ENCODE measurements around the gene VAMP1.

VAMP1 gene

DNA sequence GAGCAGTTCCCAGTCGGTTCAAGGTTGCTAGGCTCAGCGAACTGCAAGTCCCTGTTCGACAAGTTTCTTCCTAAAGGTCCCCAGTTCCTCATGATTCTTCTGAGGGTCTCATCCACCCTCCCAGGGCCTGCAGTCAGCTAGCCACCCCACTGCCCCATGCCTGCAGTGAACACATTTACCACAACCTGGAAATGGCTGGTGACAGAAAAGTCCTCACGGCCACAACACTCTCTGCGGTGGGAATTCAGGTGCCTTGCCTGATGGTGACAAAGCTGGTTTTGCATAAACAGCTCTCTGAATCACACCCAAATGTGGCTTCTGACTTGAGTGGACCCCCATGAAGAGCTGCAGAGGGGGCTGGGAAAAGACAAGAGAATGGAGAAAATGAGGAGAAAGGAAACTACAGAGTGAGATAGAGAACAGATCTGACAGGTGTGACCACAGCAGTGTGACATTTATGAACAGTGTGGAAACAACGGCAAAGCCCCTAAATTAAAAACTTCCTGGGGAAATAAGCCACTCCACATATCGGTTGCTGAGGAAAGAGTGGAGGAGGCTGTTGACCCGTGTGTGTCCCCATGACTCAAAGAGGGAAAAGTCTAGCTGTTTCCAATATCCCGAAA lies 27.0 kb downstream of the VAMP1 start:
- Histone ChIP-seq H3K36me3 (ENCODE audit: insufficient read depth, low read length) (peaks cover 22% of the 10 kb centered on the region; the same call in 1 of the 2 replicates), H3K9me3 (ENCODE audit: low read length) (no peaks in the 10 kb centered on the region), H3K79me2 (ENCODE audit: insufficient read depth, low read length) (peaks cover 8% of the 10 kb centered on the region), H3K4me3 (ENCODE audit: low read depth, low read length, poor library complexity, severe bottlenecking) (peak overlapping the region; percentile 92), H3F3A (ENCODE audit: insufficient read depth, low read length) (0 out of 2 replicates have a peak, but pooled peaks cover 4% of the 10 kb centered on the region), H3K27ac (ENCODE audit: low read depth, low read length, poor library complexity, severe bottlenecking) (peak overlapping the region; percentile 99), H3K9ac (ENCODE audit: low read length) (peak overlapping the region; percentile 98), H2AFZ (ENCODE audit: low read length) (no peak overlapping the region), H4K20me1 (ENCODE audit: insufficient read depth, low read length) (no peaks in the 10 kb centered on the region), H3K27me3 (ENCODE audit: insufficient read depth, low read length) (no peaks in the 10 kb centered on the region), H3K4me2 (ENCODE audit: low read length) (peak overlapping the region; percentile 92), H3K9me2 (ENCODE audit: low read depth, low read length) (no peaks in the 10 kb centered on the region), H3K4me1 (ENCODE audit: insufficient read depth, low read length, severe bottlenecking) (peaks cover 69% of the 10 kb centered on the region)
- TF ChIP-seq EZH2 (IDR thresholded peaks at IDR 0.05; ENCODE audit: borderline replicate concordance, low read length): no peak
- TF ChIP-seq, protein P1, sequence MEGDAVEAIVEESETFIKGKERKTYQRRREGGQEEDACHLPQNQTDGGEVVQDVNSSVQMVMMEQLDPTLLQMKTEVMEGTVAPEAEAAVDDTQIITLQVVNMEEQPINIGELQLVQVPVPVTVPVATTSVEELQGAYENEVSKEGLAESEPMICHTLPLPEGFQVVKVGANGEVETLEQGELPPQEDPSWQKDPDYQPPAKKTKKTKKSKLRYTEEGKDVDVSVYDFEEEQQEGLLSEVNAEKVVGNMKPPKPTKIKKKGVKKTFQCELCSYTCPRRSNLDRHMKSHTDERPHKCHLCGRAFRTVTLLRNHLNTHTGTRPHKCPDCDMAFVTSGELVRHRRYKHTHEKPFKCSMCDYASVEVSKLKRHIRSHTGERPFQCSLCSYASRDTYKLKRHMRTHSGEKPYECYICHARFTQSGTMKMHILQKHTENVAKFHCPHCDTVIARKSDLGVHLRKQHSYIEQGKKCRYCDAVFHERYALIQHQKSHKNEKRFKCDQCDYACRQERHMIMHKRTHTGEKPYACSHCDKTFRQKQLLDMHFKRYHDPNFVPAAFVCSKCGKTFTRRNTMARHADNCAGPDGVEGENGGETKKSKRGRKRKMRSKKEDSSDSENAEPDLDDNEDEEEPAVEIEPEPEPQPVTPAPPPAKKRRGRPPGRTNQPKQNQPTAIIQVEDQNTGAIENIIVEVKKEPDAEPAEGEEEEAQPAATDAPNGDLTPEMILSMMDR (IDR thresholded peaks at IDR 0.05; ENCODE audit: low read length): no peak

DNA sequence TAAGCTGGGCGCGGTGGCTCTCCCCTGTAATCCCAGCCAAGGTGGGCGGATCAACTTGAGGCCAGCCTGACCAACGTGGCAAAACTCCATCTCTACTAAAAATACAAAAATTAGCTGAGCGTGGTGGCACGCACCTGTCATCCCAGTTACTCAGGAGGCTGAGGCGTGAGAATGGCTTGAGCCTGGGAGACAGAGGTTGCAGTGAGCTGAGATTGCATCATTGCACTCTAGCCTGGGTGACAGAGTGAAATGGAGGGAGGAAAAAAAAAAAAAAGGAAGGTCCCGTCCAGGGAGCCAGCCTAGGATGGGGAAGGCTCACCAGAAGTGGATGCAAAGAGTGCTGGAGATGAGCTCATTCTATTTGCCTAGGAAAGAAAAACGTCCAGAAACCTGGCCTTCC lies 27.6 kb downstream of the VAMP1 start:
- Histone ChIP-seq H3K27ac (ENCODE audit: low read depth, low read length, poor library complexity, severe bottlenecking) (peak overlapping the region; percentile 99), H2AFZ (ENCODE audit: low read length) (no peak overlapping the region), H3K9me3 (ENCODE audit: low read length) (no peaks in the 10 kb centered on the region), H3K27me3 (ENCODE audit: insufficient read depth, low read length) (no peaks in the 10 kb centered on the region), H3K4me3 (ENCODE audit: low read depth, low read length, poor library complexity, severe bottlenecking) (peak overlapping the region; percentile 92), H4K20me1 (ENCODE audit: insufficient read depth, low read length) (no peaks in the 10 kb centered on the region), H3K4me1 (ENCODE audit: insufficient read depth, low read length, severe bottlenecking) (peaks cover 64% of the 10 kb centered on the region), H3K9me2 (ENCODE audit: low read depth, low read length) (no peaks in the 10 kb centered on the region), H3K36me3 (ENCODE audit: insufficient read depth, low read length) (peaks cover 17% of the 10 kb centered on the region; the same call in 1 of the 2 replicates), H3K4me2 (ENCODE audit: low read length) (peak overlapping the region; percentile 92), H3F3A (ENCODE audit: insufficient read depth, low read length) (0 out of 2 replicates have a peak, but pooled peaks cover 4% of the 10 kb centered on the region), H3K9ac (ENCODE audit: low read length) (peak overlapping the region; percentile 98), H3K79me2 (ENCODE audit: insufficient read depth, low read length) (peaks cover 8% of the 10 kb centered on the region)
- TF ChIP-seq EZH2 (IDR thresholded peaks at IDR 0.05; ENCODE audit: borderline replicate concordance, low read length): no peak
- TF ChIP-seq, protein P1 (IDR thresholded peaks at IDR 0.05; ENCODE audit: low read length): no peak

DNA sequence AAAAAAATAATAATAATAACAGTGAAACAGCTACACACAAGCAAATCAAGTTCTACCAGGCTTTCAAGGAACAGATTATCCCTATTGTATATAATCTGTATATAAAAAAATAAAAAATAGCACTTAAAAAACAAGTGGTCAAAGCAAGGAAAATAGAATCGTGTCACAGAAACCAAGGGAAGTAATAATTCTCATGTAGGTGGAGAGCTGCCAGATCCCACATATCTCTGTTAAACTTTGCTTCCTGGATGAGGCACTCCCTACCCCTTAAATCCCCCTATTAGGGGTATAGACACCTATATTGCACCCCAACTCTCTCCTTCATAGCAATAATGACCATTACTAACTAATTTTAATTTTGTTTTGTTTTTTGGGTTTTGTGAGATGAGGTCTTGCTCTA lies 30.1 kb downstream of the VAMP1 start:
- 0 out of 2 replicates have a peak, but pooled peaks cover 4% of the 10 kb centered on the region for H3F3A ChIP-seq (ENCODE audit: insufficient read depth, low read length)
- H3K9ac ChIP-seq (ENCODE audit: low read length): no peak overlapping the region
- no peaks in the 10 kb centered on the region for H3K9me2 ChIP-seq (ENCODE audit: low read depth, low read length)
- H3K4me1 ChIP-seq (ENCODE audit: insufficient read depth, low read length, severe bottlenecking): peaks cover 41% of the 10 kb centered on the region
- H4K20me1 ChIP-seq (ENCODE audit: insufficient read depth, low read length): no peaks in the 10 kb centered on the region
- no peak overlapping the region for H3K4me2 ChIP-seq (ENCODE audit: low read length)
- TF ChIP-seq, protein P1 (IDR thresholded peaks at IDR 0.05; ENCODE audit: low read length): no peak
- TF ChIP-seq EZH2 (IDR thresholded peaks at IDR 0.05; ENCODE audit: borderline replicate concordance, low read length): no peak
- H3K4me3 ChIP-seq (ENCODE audit: low read depth, low read length, poor library complexity, severe bottlenecking): no peak overlapping the region
- peak overlapping the region; percentile 99 for H3K27ac ChIP-seq (ENCODE audit: low read depth, low read length, poor library complexity, severe bottlenecking)
- peaks cover 2% of the 10 kb centered on the region; the same call in 1 of the 2 replicates for H3K79me2 ChIP-seq (ENCODE audit: insufficient read depth, low read length)
- peaks cover 3% of the 10 kb centered on the region; the same call in 1 of the 2 replicates for H3K36me3 ChIP-seq (ENCODE audit: insufficient read depth, low read length)
- no peaks in the 10 kb centered on the region for H3K27me3 ChIP-seq (ENCODE audit: insufficient read depth, low read length)
- no peak overlapping the region for H2AFZ ChIP-seq (ENCODE audit: low read length)
- H3K9me3 ChIP-seq (ENCODE audit: low read length): no peaks in the 10 kb centered on the region
